ENCODE results near the gene MICAL1. TPM values are rescaled to one million over a fixed set of nuclear protein-coding genes. Genes with fewer than 3 reads are reported as not detected.

Gene MICAL1
- polyA plus RNA-seq, 2 of the 4 experiments (the other 2 are of a cell fraction), result 14.1 to 16.9 TPM

- no peak for TF ChIP-seq EHF (CRISPR knock-in tag; IDR thresholded peaks at IDR 0.05)
- no peak for TF ChIP-seq CBX8 (IDR thresholded peaks at IDR 0.05)
- TF ChIP-seq RAD21 (conservative IDR thresholded peaks at IDR 0.05 in 1 of 2, IDR thresholded peaks at IDR 0.05 in 1 of 2), result no peak
- TF ChIP-seq HES2 (IDR thresholded peaks at IDR 0.05), result no peak
- TF ChIP-seq JUN (IDR thresholded peaks at IDR 0.05), result no peak
- no peak for TF ChIP-seq NFE2L2 (conservative IDR thresholded peaks at IDR 0.05; ENCODE audit: low read length)
- TF ChIP-seq ELK1 (IDR thresholded peaks at IDR 0.05; ENCODE audit: low read depth, low read length), result no peak
- no peak for TF ChIP-seq CTCF (IDR thresholded peaks at IDR 0.05)
These were observed 9.5 kb downstream of the MICAL1 start (continued) for GRCh38 chr6:109446072-109446471.

- Histone ChIP-seq H3K4me3 (no peak overlapping the region), H3K9me3 (no peaks in the 10 kb centered on the region), H3K4me1 (peaks cover 8% of the 10 kb centered on the region), H3K4me2 (no peak overlapping the region), H3K27ac (no peak overlapping the region)
- FAIRE-seq (no peak), DNase-seq (ENCODE audit: low read depth in 1 of 2, low spot score in 1 of 2) (peak in 1 of 2 experiments; percentile 25), ATAC-seq (0 out of 6 replicates have a peak, but pooled peaks of 1 of the 2 experiments have one; percentile 6)
- TF ChIP-seq RCOR1 (IDR thresholded peaks at IDR 0.05; ENCODE audit: low read depth, low read length) (no peak), HEYL (CRISPR knock-in tag; IDR thresholded peaks at IDR 0.05) (no peak), EHMT2 (IDR thresholded peaks at IDR 0.05; ENCODE audit: low read depth) (no peak), RAD21 (conservative IDR thresholded peaks at IDR 0.05 in 1 of 2, IDR thresholded peaks at IDR 0.05 in 1 of 2) (no peak), CEBPB (IDR thresholded peaks at IDR 0.05) (no peak), TP53 (CRISPR knock-in tag; IDR thresholded peaks at IDR 0.05) (no peak), CHD2 (IDR thresholded peaks at IDR 0.05; ENCODE audit: low read length, partially characterized antibody) (no peak), HMGXB4 (CRISPR knock-in tag; IDR thresholded peaks at IDR 0.05; ENCODE audit: borderline replicate concordance) (no peak), MYC (IDR thresholded peaks at IDR 0.05; ENCODE audit: borderline replicate concordance, low read length) (no peak), CBX2 (IDR thresholded peaks at IDR 0.05; ENCODE audit: borderline replicate concordance, low read depth) (no peak), MAZ (IDR thresholded peaks at IDR 0.05; ENCODE audit: borderline replicate concordance, low read depth, low read length) (no peak), PBX3 (IDR thresholded peaks at IDR 0.05) (no peak), EP300 (IDR thresholded peaks at IDR 0.05) (no peak), REST (IDR thresholded peaks at IDR 0.05) (no peak), ESRRA (IDR thresholded peaks at IDR 0.05; ENCODE audit: borderline replicate concordance, low read length) (no peak), FOSB (CRISPR knock-in tag; IDR thresholded peaks at IDR 0.05) (no peak)
- CTCF ChIA-PET, result interaction anchor here (1.6 kb wide), 1 partner anchor 9 kb away, joined by 6 read pairs; no protein-coding TSS in a partner anchor
- 88% methylated on average over 9 of the region's 9 CpGs for WGBS (ENCODE audit: missing lambda C conversion rate)
- POLR2A ChIA-PET, result no interaction called here
These were observed 10.2 kb downstream of the MICAL1 start for GRCh38 chr6:109445382-109445781.

Measured in A549 (cell line).